Karpas-422 (cell line): Measurements from ENCODE around the gene SLC15A3. TPM values are rescaled to one million over a fixed set of nuclear protein-coding genes. Genes with fewer than 3 reads are reported as not detected.

Experiments
- DNase-seq: peaks from one replicate; pipeline ENCODE4 v3.0.0-alpha.2; 2015
- H2AFZ ChIP-seq: fragments of 200-600 bp; sonication (generic); 2 replicates; pipeline ENCODE4 v1.6.1; 2014; ENCODE audit warnings: antibody characterized with exemption, low read length, mixed read lengths
- H3K27ac ChIP-seq: fragments of 200-600 bp; sonication (generic); 2 replicates; pipeline ENCODE4 v1.5.1; 2014; ENCODE audit warnings: mild to moderate bottlenecking, low read length, moderate library complexity
- H3K27me3 ChIP-seq: fragments of 200-600 bp; sonication (generic); 2 replicates; pipeline ENCODE4 v1.6.1; 2014; ENCODE audit warnings: low read length, mixed read lengths
- H3K36me3 ChIP-seq: fragments of 200-600 bp; sonication (generic); 2 replicates; pipeline ENCODE4 v1.6.1; 2014; ENCODE audit warnings: low read length, mixed read lengths; ENCODE audit not compliant: insufficient read depth
- H3K4me1 ChIP-seq: fragments of 200-600 bp; sonication (generic); 2 replicates; pipeline ENCODE4 v1.6.1; 2014; ENCODE audit warnings: mild to moderate bottlenecking, low read length, mixed read lengths
- H3K4me2 ChIP-seq: fragments of 200-600 bp; sonication (generic); 2 replicates; pipeline ENCODE4 v1.6.1; 2014; ENCODE audit warnings: low read length, low read depth, mild to moderate bottlenecking; ENCODE audit not compliant: poor library complexity, severe bottlenecking
- H3K4me3 ChIP-seq: fragments of 200-600 bp; sonication (generic); 2 replicates; pipeline ENCODE4 v1.5.1; 2014; ENCODE audit warnings: mild to moderate bottlenecking, antibody characterized with exemption, low read length, mixed read lengths
- H3K79me2 ChIP-seq: fragments of 200-600 bp; sonication (generic); 2 replicates; pipeline ENCODE4 v1.6.1; 2014; ENCODE audit warnings: mild to moderate bottlenecking, low read length, mixed read lengths
- H3K9ac ChIP-seq: fragments of 200-600 bp; sonication (generic); 2 replicates; pipeline ENCODE4 v1.6.0; 2014; ENCODE audit warnings: low read length
- H3K9me2 ChIP-seq: fragments of 200-600 bp; sonication (generic), shearing (Covaris generic); replicated peaks from 2 replicates; pipeline ENCODE4 v1.6.0; 2014; ENCODE audit warnings: mild to moderate bottlenecking, low read length, moderate library complexity; ENCODE audit not compliant: insufficient read depth
- H3K9me3 ChIP-seq: fragments of 300-700, 200-600 bp; sonication (generic); 2 replicates; pipeline ENCODE4 v1.6.1; 2014; ENCODE audit warnings: low read length, mixed read lengths
- H4K20me1 ChIP-seq: fragments of 200-600 bp; sonication (generic); 2 replicates; pipeline ENCODE4 v1.6.1; 2014; ENCODE audit warnings: mild to moderate bottlenecking, antibody characterized with exemption, low read length, low read depth; ENCODE audit not compliant: insufficient read depth
- total RNA-seq: library from RNA; depleted of rRNA; stranded (reverse); fragments of >200 nt; shearing (Covaris generic); gene quantifications from 2 replicates; pipeline ENCODE4 v1.2.3, GENCODE V29; 2014; ENCODE audit warnings: low replicate concordance

SLC15A3 gene
- total RNA-seq, 1 experiment from 2014 or later, result 64.7 TPM

DNA sequence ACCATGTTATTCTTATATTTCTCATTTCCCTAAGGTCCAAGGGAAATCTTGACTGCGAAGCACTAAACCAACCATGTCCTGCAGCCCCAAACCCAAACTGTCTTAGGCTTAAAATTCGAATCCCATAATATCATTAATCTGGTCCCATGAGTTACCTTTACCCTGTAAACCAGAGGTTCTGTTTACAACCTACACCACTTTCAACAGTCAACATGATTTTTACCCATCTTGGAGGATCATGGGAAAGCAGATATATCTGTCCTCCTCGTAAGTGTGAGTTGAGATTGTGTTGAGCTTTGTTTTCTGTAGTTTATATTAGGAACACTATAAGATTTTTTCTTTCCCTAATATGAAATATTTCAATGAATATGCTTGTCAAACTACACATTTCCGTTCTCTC, 52.0 kb downstream of the SLC15A3 start:
- no peak overlapping the region for H3K4me3 ChIP-seq
- no peak overlapping the region for H3K4me2 ChIP-seq
- peaks cover 33% of the 10 kb centered on the region for H3K79me2 ChIP-seq
- no peak overlapping the region for H2AFZ ChIP-seq
- peaks cover 75% of the 10 kb centered on the region for H3K36me3 ChIP-seq
- H3K9me3 ChIP-seq, result no peaks in the 10 kb centered on the region
- no peaks in the 10 kb centered on the region for H3K9me2 ChIP-seq
- peaks cover 42% of the 10 kb centered on the region for H4K20me1 ChIP-seq
- no peaks in the 10 kb centered on the region for H3K27me3 ChIP-seq
- DNase-seq, result no peak
- H3K9ac ChIP-seq, result no peak overlapping the region
- peaks cover 10% of the 10 kb centered on the region for H3K4me1 ChIP-seq
- H3K27ac ChIP-seq, result no peak overlapping the region

- Histone ChIP-seq H3K27me3 (no peaks in the 10 kb centered on the region), H3K9ac (no peak overlapping the region), H3K9me3 (no peaks in the 10 kb centered on the region), H2AFZ (no peak overlapping the region), H3K27ac (no peak overlapping the region), H3K4me1 (peaks cover 3% of the 10 kb centered on the region), H3K9me2 (no peaks in the 10 kb centered on the region), H4K20me1 (peaks cover 36% of the 10 kb centered on the region), H3K4me2 (no peak overlapping the region), H3K36me3 (peaks cover 75% of the 10 kb centered on the region), H3K79me2 (peaks cover 26% of the 10 kb centered on the region), H3K4me3 (no peak overlapping the region)
- peak; percentile 73 for DNase-seq
These were observed 52.7 kb downstream of the SLC15A3 start for GRCh38 chr11:60899046-60899936.

DNA sequence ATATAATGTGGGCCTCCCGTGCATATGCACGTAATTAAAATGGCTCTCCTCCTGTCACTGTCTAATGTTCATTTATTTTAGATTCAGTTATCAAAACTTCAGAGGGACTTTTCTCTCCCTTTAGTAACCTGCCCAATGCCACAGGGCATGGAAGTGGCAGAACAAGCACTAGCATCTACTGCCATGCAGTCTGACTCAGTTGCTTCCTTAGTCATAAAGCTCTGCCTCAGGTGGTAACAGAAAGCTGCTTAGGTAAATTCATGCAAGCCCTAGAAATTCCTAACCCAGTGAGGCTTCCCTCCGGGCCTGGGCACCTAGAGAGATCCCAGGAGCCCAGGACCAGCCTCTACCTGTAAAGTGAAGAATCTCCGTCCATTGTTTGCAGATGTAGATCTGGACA, 54.5 kb downstream of the SLC15A3 start:
- no peak overlapping the region for H3K9ac ChIP-seq
- H3K79me2 ChIP-seq, result peaks cover 9% of the 10 kb centered on the region; the same call in 1 of the 2 replicates
- H2AFZ ChIP-seq, result no peak overlapping the region

GRCh38 chr11:60895687-60896086, 56.3 kb downstream of the SLC15A3 start:
- H3K4me2 ChIP-seq, result no peak overlapping the region
- no peak overlapping the region for H3K9ac ChIP-seq
- no peaks in the 10 kb centered on the region for H3K9me2 ChIP-seq
- no peak for DNase-seq
- H3K79me2 ChIP-seq, result peaks cover 9% of the 10 kb centered on the region; the same call in 1 of the 2 replicates
- peaks cover 17% of the 10 kb centered on the region for H4K20me1 ChIP-seq
- no peaks in the 10 kb centered on the region for H3K9me3 ChIP-seq
- H3K36me3 ChIP-seq, result peaks cover 66% of the 10 kb centered on the region
- no peak overlapping the region for H3K4me3 ChIP-seq
- H3K4me1 ChIP-seq, result no peaks in the 10 kb centered on the region
- no peak overlapping the region for H3K27ac ChIP-seq
- no peak overlapping the region for H2AFZ ChIP-seq
- H3K27me3 ChIP-seq, result no peaks in the 10 kb centered on the region

More for the DNA sequence above, 54.5 kb downstream of the SLC15A3 start:
- H3K4me3 ChIP-seq, result no peak overlapping the region
- H3K27me3 ChIP-seq, result no peaks in the 10 kb centered on the region
- H3K4me2 ChIP-seq, result no peak overlapping the region
- H4K20me1 ChIP-seq, result peaks cover 20% of the 10 kb centered on the region
- H3K9me2 ChIP-seq, result no peaks in the 10 kb centered on the region
- H3K9me3 ChIP-seq, result no peaks in the 10 kb centered on the region
- H3K4me1 ChIP-seq, result no peaks in the 10 kb centered on the region
- H3K36me3 ChIP-seq, result peaks cover 67% of the 10 kb centered on the region
- DNase-seq, result no peak
- H3K27ac ChIP-seq, result no peak overlapping the region

DNA sequence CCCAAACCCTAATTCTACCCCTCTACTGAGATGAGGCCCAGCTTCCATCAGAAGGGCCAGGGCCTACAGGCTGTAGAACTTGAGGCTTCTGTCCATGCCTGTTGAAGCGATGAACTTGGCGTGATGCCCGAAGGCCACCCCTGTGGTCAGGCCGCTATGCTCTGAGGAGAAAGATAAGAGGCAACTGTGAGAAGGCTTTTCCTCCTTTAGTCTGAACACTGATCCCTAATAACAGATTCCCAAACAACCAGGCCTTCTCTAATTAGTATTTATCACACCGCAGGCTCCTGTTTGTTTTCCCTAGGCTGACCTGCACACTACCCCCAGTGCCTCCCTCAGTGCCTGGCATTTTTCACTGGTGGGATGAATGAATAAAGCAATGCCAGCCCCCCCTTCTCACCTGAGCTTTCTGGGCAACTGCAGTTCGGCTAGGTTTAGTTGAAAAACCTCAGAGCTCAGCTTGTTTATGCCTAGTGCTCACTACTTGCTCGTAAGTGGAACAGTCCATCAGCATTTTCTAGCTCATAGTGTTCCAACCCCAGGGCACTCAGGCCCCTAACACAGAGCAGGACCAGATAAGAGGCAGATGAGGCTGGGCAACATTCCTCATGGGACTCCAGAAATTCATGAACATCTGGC, 60.8 kb downstream of the SLC15A3 start:
- Histone ChIP-seq H3K9me2 (no peaks in the 10 kb centered on the region), H3K27me3 (no peaks in the 10 kb centered on the region), H3K27ac (no peak overlapping the region), H3K36me3 (peaks cover 37% of the 10 kb centered on the region; the same call in 1 of the 2 replicates), H3K9me3 (no peaks in the 10 kb centered on the region), H3K4me2 (no peak overlapping the region), H4K20me1 (no peaks in the 10 kb centered on the region), H3K79me2 (peaks cover 2% of the 10 kb centered on the region; the same call in 1 of the 2 replicates), H3K4me1 (no peaks in the 10 kb centered on the region), H3K4me3 (no peak overlapping the region), H2AFZ (no peak overlapping the region), H3K9ac (no peak overlapping the region)
- no peak for DNase-seq

GRCh38 chr11:60890696-60891095, 61.3 kb downstream of the SLC15A3 start:
- H3K27me3 ChIP-seq, result no peaks in the 10 kb centered on the region
- no peak for DNase-seq
- H3K9me3 ChIP-seq, result no peaks in the 10 kb centered on the region
- no peaks in the 10 kb centered on the region for H3K4me1 ChIP-seq
- H3K36me3 ChIP-seq, result peaks cover 32% of the 10 kb centered on the region; the same call in 1 of the 2 replicates
- H3K9me2 ChIP-seq, result no peaks in the 10 kb centered on the region
- H3K79me2 ChIP-seq, result no peaks in the 10 kb centered on the region
- no peak overlapping the region for H3K27ac ChIP-seq
- H3K4me2 ChIP-seq, result no peak overlapping the region
- no peak overlapping the region for H3K9ac ChIP-seq
- H2AFZ ChIP-seq, result no peak overlapping the region
- H3K4me3 ChIP-seq, result no peak overlapping the region
- no peaks in the 10 kb centered on the region for H4K20me1 ChIP-seq

GRCh38 chr11:60889869-60890311, 62.1 kb downstream of the SLC15A3 start:
- H3K36me3 ChIP-seq, result peaks cover 24% of the 10 kb centered on the region; the same call in 1 of the 2 replicates
- H3K79me2 ChIP-seq, result no peaks in the 10 kb centered on the region
- H3K4me1 ChIP-seq, result no peaks in the 10 kb centered on the region
- H3K9me3 ChIP-seq, result no peaks in the 10 kb centered on the region
- H3K4me2 ChIP-seq, result no peak overlapping the region
- no peak overlapping the region for H2AFZ ChIP-seq
- no peak overlapping the region for H3K4me3 ChIP-seq
- no peaks in the 10 kb centered on the region for H3K27me3 ChIP-seq
- H4K20me1 ChIP-seq, result no peaks in the 10 kb centered on the region
- H3K9ac ChIP-seq, result no peak overlapping the region
- no peak overlapping the region for H3K27ac ChIP-seq
- H3K9me2 ChIP-seq, result no peaks in the 10 kb centered on the region
- no peak for DNase-seq

- Histone ChIP-seq H3K27me3 (no peaks in the 10 kb centered on the region), H3K9me2 (no peaks in the 10 kb centered on the region), H3K4me2 (no peak overlapping the region), H3K79me2 (no peaks in the 10 kb centered on the region), H4K20me1 (no peaks in the 10 kb centered on the region), H3K4me1 (no peaks in the 10 kb centered on the region), H3K36me3 (peaks cover 10% of the 10 kb centered on the region; the same call in 1 of the 2 replicates), H3K9ac (no peak overlapping the region), H2AFZ (no peak overlapping the region), H3K4me3 (no peak overlapping the region), H3K9me3 (no peaks in the 10 kb centered on the region), H3K27ac (no peak overlapping the region)
- peak; percentile 79 for DNase-seq
These were observed 64.4 kb downstream of the SLC15A3 start for GRCh38 chr11:60887556-60887955.
